ENCODE results near the gene LRIG2. TPM values are rescaled to one million over a fixed set of nuclear protein-coding genes. Genes with fewer than 3 reads are reported as not detected.

Gene LRIG2
- total and polyA plus RNA-seq, 5 donors from 2014 or later: 2.4 to 31.1 (median 5.8) TPM

DNA sequence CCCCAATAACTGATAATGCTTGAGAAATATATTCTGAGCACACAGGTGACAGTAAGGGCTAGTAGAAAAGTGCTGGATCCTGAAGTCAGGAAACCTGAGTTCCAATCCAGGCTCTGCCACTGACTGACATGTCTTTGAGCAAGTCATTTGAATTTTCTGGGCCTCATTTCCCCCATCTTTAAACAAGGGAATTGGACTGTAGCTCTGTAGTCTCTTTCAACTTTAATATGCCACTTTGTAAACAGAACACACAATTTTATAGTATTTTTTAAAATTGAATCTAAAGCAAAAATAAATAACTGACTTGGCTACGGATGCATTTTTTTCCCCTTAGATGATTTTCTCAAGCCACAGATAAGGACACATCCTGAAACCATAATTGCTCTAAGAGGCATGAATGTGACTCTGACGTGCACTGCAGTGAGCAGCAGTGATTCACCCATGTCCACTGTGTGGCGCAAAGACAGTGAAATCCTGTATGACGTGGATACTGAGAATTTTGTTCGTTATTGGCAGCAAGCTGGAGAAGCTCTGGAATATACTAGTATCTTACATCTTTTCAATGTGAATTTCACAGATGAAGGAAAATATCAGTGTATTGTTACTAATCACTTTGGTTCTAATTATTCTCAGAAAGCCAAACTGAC lies 37.0 kb downstream of the LRIG2 start:
- DNase-seq (no peak), ATAC-seq (ENCODE audit: low read depth in 2 of 2) (no peak)
- Histone ChIP-seq H3K4me3 (ENCODE audit: low read depth, low read length) (no peak overlapping the region), H3K4me1 (ENCODE audit: control insufficient read depth, insufficient read depth, low read length, poor library complexity, severe bottlenecking) (no peaks in the 10 kb centered on the region), H3K9me3 (ENCODE audit: control insufficient read depth in 2 of 2, low read length in 2 of 2) (no peaks in the 10 kb centered on the region), H3K27ac (ENCODE audit: insufficient read depth, low read length, poor library complexity, severe bottlenecking) (no peak overlapping the region), H3K27me3 (ENCODE audit: control insufficient read depth, insufficient read depth, low read length) (no peaks in the 10 kb centered on the region), H3K36me3 (ENCODE audit: control insufficient read depth, insufficient read depth, low read length) (peaks cover 86% of the 10 kb centered on the region)
- peaks cover 0 to 5% (median 3%) of the 10 kb centered on the region in 4 donors for H3K4me1 Mint-ChIP-seq
- H3K27me3 Mint-ChIP-seq: no peaks in the 10 kb centered on the region
- H3K36me3 Mint-ChIP-seq: peaks cover 52% of the 10 kb centered on the region
- H3K27ac Mint-ChIP-seq: no peak overlapping the region
- H3K4me3 Mint-ChIP-seq: no peak overlapping the region
- H3K9me3 Mint-ChIP-seq: no peaks in the 10 kb centered on the region

- Mint-ChIP-seq H3K27me3 (no peaks in the 10 kb centered on the region), H3K36me3 (peaks cover 51% of the 10 kb centered on the region), H3K4me3 (no peak overlapping the region), H3K4me1 (peaks cover 0 to 10% (median 1%) of the 10 kb centered on the region in 4 donors), H3K9me3 (no peaks in the 10 kb centered on the region), H3K27ac (no peak overlapping the region)
- ATAC-seq (ENCODE audit: low read depth in 2 of 2): no peak
- Histone ChIP-seq H3K27ac (ENCODE audit: insufficient read depth, low read length, poor library complexity, severe bottlenecking) (no peak overlapping the region), H3K9me3 (ENCODE audit: control insufficient read depth in 2 of 2, low read length in 2 of 2) (no peaks in the 10 kb centered on the region), H3K27me3 (ENCODE audit: control insufficient read depth, insufficient read depth, low read length) (no peaks in the 10 kb centered on the region), H3K4me1 (ENCODE audit: control insufficient read depth, insufficient read depth, low read length, poor library complexity, severe bottlenecking) (no peaks in the 10 kb centered on the region), H3K4me3 (ENCODE audit: low read depth, low read length) (no peak overlapping the region), H3K36me3 (ENCODE audit: control insufficient read depth, insufficient read depth, low read length) (peaks cover 87% of the 10 kb centered on the region)
- no peak for DNase-seq
These were observed 45.3 kb downstream of the LRIG2 start for GRCh38 chr1:113118266-113118665.

- Histone ChIP-seq H3K9me3 (ENCODE audit: control insufficient read depth in 2 of 2, low read length in 2 of 2) (no peaks in the 10 kb centered on the region), H3K36me3 (ENCODE audit: control insufficient read depth, insufficient read depth, low read length) (peaks cover 73% of the 10 kb centered on the region), H3K27me3 (ENCODE audit: control insufficient read depth, insufficient read depth, low read length) (no peaks in the 10 kb centered on the region), H3K4me3 (ENCODE audit: low read depth, low read length) (no peak overlapping the region), H3K4me1 (ENCODE audit: control insufficient read depth, insufficient read depth, low read length, poor library complexity, severe bottlenecking) (no peaks in the 10 kb centered on the region), H3K27ac (ENCODE audit: insufficient read depth, low read length, poor library complexity, severe bottlenecking) (no peak overlapping the region)
- Mint-ChIP-seq H3K4me1 (peaks cover 0 to 18% (median 10%) of the 10 kb centered on the region in 4 donors), H3K27me3 (no peaks in the 10 kb centered on the region), H3K27ac (peak overlapping the region in 1 of 3 donors; percentile 32), H3K4me3 (no peak overlapping the region), H3K9me3 (no peaks in the 10 kb centered on the region), H3K36me3 (peaks cover 39% of the 10 kb centered on the region)
- DNase-seq (no peak), ATAC-seq (ENCODE audit: low read depth in 2 of 2) (no peak)
These were observed 50.7 kb downstream of the LRIG2 start for GRCh38 chr1:113123737-113124136.

DNA sequence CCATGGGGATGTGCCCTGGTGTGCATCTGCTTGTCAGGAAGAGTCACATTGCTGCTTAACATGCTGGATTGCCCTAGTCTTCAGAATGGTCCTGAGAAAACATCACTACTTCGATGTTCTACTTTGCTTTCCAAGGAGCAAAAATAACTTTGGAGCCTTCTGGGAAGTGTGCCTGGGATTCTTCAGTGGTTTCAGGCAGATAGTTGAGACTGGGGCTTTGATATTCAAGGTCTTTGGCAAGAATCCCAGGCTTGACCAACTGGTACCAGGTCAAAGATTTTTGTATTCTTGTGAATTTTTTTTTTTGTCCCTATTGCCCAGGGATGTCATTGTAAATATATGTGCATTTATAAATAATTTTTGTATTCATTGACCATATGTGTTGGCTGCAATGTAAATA lies 51.4 kb downstream of the LRIG2 start:
- H3K9me3 Mint-ChIP-seq: no peaks in the 10 kb centered on the region
- H3K27ac Mint-ChIP-seq: peak overlapping the region in 1 of 3 donors; percentile 9
- no peak for DNase-seq
- H3K36me3 ChIP-seq (ENCODE audit: control insufficient read depth, insufficient read depth, low read length): peaks cover 67% of the 10 kb centered on the region
- no peaks in the 10 kb centered on the region for H3K4me1 ChIP-seq (ENCODE audit: control insufficient read depth, insufficient read depth, low read length, poor library complexity, severe bottlenecking)
- H3K4me3 ChIP-seq (ENCODE audit: low read depth, low read length): no peak overlapping the region
- no peak overlapping the region for H3K27ac ChIP-seq (ENCODE audit: insufficient read depth, low read length, poor library complexity, severe bottlenecking)
- H3K4me1 Mint-ChIP-seq: peaks cover under 1 to 16% (median 10%) of the 10 kb centered on the region in 4 donors
- H3K27me3 Mint-ChIP-seq: no peaks in the 10 kb centered on the region
- ATAC-seq (ENCODE audit: low read depth in 2 of 2): no peak
- no peaks in the 10 kb centered on the region for H3K27me3 ChIP-seq (ENCODE audit: control insufficient read depth, insufficient read depth, low read length)
- H3K36me3 Mint-ChIP-seq: peaks cover 35% of the 10 kb centered on the region
- no peaks in the 10 kb centered on the region for H3K9me3 ChIP-seq (ENCODE audit: control insufficient read depth in 2 of 2, low read length in 2 of 2)
- no peak overlapping the region for H3K4me3 Mint-ChIP-seq

DNA sequence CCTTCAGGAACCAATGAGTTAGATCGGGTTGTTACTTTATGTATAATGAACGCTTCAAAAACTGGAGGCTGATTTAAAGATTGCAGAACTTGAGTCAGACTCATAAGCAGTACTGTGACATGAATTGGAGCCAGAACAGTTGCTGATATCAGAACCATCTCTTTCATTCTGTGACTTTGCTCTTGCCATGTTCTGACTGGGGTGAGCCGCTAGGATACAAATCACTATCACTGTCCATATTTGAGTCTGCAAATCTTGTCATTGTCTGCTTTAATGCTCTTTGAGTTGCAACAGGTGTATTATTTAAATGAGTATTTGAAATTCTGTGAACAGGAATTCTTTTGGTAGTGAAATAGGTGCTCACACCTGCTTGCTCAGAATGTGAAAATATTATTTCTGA lies 52.5 kb downstream of the LRIG2 start:
- Histone ChIP-seq H3K27me3 (ENCODE audit: control insufficient read depth, insufficient read depth, low read length) (no peaks in the 10 kb centered on the region), H3K36me3 (ENCODE audit: control insufficient read depth, insufficient read depth, low read length) (peaks cover 55% of the 10 kb centered on the region), H3K9me3 (ENCODE audit: control insufficient read depth in 2 of 2, low read length in 2 of 2) (no peaks in the 10 kb centered on the region), H3K4me3 (ENCODE audit: low read depth, low read length) (no peak overlapping the region), H3K4me1 (ENCODE audit: control insufficient read depth, insufficient read depth, low read length, poor library complexity, severe bottlenecking) (no peaks in the 10 kb centered on the region), H3K27ac (ENCODE audit: insufficient read depth, low read length, poor library complexity, severe bottlenecking) (no peak overlapping the region)
- no peak for DNase-seq
- Mint-ChIP-seq H3K27ac (no peak overlapping the region), H3K9me3 (no peaks in the 10 kb centered on the region), H3K4me1 (peaks cover 10 to 22% (median 13%) of the 10 kb centered on the region in 4 donors), H3K36me3 (peaks cover 42% of the 10 kb centered on the region), H3K4me3 (no peak overlapping the region), H3K27me3 (no peaks in the 10 kb centered on the region)
- ATAC-seq (ENCODE audit: low read depth in 2 of 2): no peak

- Mint-ChIP-seq H3K4me3 (no peak overlapping the region), H3K36me3 (peaks cover 44% of the 10 kb centered on the region), H3K4me1 (peaks cover 10 to 22% (median 13%) of the 10 kb centered on the region in 4 donors), H3K9me3 (no peaks in the 10 kb centered on the region), H3K27ac (no peak overlapping the region), H3K27me3 (no peaks in the 10 kb centered on the region)
- ATAC-seq (ENCODE audit: low read depth in 2 of 2): no peak
- Histone ChIP-seq H3K9me3 (ENCODE audit: control insufficient read depth in 2 of 2, low read length in 2 of 2) (no peaks in the 10 kb centered on the region), H3K27me3 (ENCODE audit: control insufficient read depth, insufficient read depth, low read length) (no peaks in the 10 kb centered on the region), H3K4me3 (ENCODE audit: low read depth, low read length) (no peak overlapping the region), H3K36me3 (ENCODE audit: control insufficient read depth, insufficient read depth, low read length) (peaks cover 49% of the 10 kb centered on the region), H3K4me1 (ENCODE audit: control insufficient read depth, insufficient read depth, low read length, poor library complexity, severe bottlenecking) (no peaks in the 10 kb centered on the region), H3K27ac (ENCODE audit: insufficient read depth, low read length, poor library complexity, severe bottlenecking) (no peak overlapping the region)
- DNase-seq: no peak
These were observed 53.2 kb downstream of the LRIG2 start for GRCh38 chr1:113126207-113126606.

DNA sequence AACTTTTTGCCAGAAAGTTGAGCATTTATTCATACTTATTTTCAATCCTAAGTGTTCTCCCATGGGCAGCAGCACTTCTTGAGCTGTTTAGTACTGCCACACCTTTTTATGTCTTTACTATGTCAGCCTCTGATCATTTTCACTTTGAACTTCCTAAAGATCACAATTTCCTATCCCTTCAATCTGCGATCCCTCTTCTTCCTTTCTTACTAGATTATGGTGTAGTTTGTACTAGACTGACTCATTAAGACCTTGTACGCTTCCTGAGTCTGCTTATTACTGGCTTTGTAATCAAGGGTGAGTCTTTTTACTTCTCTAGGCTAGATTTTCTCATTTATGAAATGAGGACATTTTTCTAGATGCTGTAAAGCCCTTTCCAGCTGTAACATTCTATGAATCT lies 55.1 kb downstream of the LRIG2 start:
- H3K4me3 Mint-ChIP-seq: no peak overlapping the region
- Histone ChIP-seq H3K27ac (ENCODE audit: insufficient read depth, low read length, poor library complexity, severe bottlenecking) (no peak overlapping the region), H3K4me1 (ENCODE audit: control insufficient read depth, insufficient read depth, low read length, poor library complexity, severe bottlenecking) (no peaks in the 10 kb centered on the region), H3K36me3 (ENCODE audit: control insufficient read depth, insufficient read depth, low read length) (peaks cover 34% of the 10 kb centered on the region), H3K4me3 (ENCODE audit: low read depth, low read length) (no peak overlapping the region), H3K9me3 (ENCODE audit: control insufficient read depth in 2 of 2, low read length in 2 of 2) (no peaks in the 10 kb centered on the region), H3K27me3 (ENCODE audit: control insufficient read depth, insufficient read depth, low read length) (no peaks in the 10 kb centered on the region)
- no peak for DNase-seq
- peaks cover 17 to 31% (median 22%) of the 10 kb centered on the region in 4 donors for H3K4me1 Mint-ChIP-seq
- no peaks in the 10 kb centered on the region for H3K27me3 Mint-ChIP-seq
- H3K36me3 Mint-ChIP-seq: peaks cover 42% of the 10 kb centered on the region
- H3K9me3 Mint-ChIP-seq: no peaks in the 10 kb centered on the region
- H3K27ac Mint-ChIP-seq: peak overlapping the region in 1 of 3 donors; percentile 34
- no peak for ATAC-seq (ENCODE audit: low read depth in 2 of 2)

DNA sequence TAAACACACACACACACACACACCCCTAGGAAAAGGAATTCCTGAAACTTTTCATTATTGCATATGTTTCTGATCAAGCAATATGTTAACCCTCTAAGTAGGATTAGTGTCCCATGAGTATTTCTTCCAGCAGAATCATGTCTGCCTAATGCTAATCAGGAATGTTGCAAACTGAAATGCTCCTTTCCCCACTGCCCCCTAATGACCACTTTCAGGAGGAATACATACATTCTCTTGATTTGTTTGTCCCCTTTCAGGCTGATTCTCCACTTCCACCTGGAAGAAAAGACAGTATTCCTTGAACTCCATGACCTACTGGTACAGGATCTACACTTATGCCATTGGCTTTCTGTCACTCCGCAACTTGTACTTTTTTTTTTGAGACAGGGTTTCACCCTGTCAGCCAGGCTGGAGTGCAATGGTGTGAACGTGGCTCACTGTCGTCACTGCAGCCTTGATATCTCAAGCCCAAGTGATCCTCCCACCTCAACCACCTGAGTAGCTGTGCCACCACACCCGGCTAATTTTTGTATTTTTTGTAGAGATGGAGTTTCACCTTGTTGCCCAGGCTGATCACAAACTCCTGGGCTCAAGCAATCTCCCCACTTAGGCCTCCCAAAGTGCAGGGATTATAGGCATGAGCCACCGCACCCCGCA lies 56.7 kb downstream of the LRIG2 start:
- Histone ChIP-seq H3K27ac (ENCODE audit: insufficient read depth, low read length, poor library complexity, severe bottlenecking) (no peak overlapping the region), H3K4me1 (ENCODE audit: control insufficient read depth, insufficient read depth, low read length, poor library complexity, severe bottlenecking) (peaks cover 3% of the 10 kb centered on the region), H3K4me3 (ENCODE audit: low read depth, low read length) (no peak overlapping the region), H3K36me3 (ENCODE audit: control insufficient read depth, insufficient read depth, low read length) (peaks cover 18% of the 10 kb centered on the region), H3K27me3 (ENCODE audit: control insufficient read depth, insufficient read depth, low read length) (no peaks in the 10 kb centered on the region), H3K9me3 (ENCODE audit: control insufficient read depth in 2 of 2, low read length in 2 of 2) (no peaks in the 10 kb centered on the region)
- DNase-seq (no peak), ATAC-seq (ENCODE audit: low read depth in 2 of 2) (no peak)
- Mint-ChIP-seq H3K36me3 (peaks cover 31% of the 10 kb centered on the region), H3K9me3 (no peaks in the 10 kb centered on the region), H3K27ac (peak overlapping the region in 2 of 3 donors; percentile 2 to 72), H3K4me3 (no peak overlapping the region), H3K27me3 (no peaks in the 10 kb centered on the region), H3K4me1 (peaks cover 16 to 33% (median 23%) of the 10 kb centered on the region in 4 donors)

Measured in CD4-positive, CD25-positive, alpha-beta regulatory T cell (primary cell).